PC-3 (cell line): ENCODE data around the gene PRM1. TPM values are rescaled to one million over a fixed set of nuclear protein-coding genes. Genes with fewer than 3 reads are reported as not detected.

Experiments used
- ATAC-seq: fragments of 200-7000 bp; cut with Tn5 transposase; 2 replicates; pipeline ENCODE4 v1.9.1; 2020; ENCODE audit warnings: mild to moderate bottlenecking, moderate library complexity
- BruUV-seq: library from RNA; stranded (reverse); fragments of 400-500 nt; replicated peaks from 2 replicates; lab custom pipeline; 2021; lab: Mats Ljungman, UMichigan
- CTCF ChIA-PET: fragments of 300-600 bp; sonication (Branson Sonifier 250); formaldehyde crosslinking; loops from one replicate; lab custom pipeline; 2022; ENCODE audit warnings: antibody characterized with exemption; lab: Charles Lee
- POLR2A ChIA-PET: fragments of 300-600 bp; sonication (Branson Sonifier 250); formaldehyde crosslinking; loops from one replicate; lab custom pipeline; 2022; ENCODE audit warnings: antibody characterized with exemption; ENCODE audit not compliant: unreplicated experiment; lab: Charles Lee
- DNase-seq: peaks from one replicate; pipeline ENCODE4 v3.0.0-alpha.2; 2015
- H2AFZ ChIP-seq: fragments of 300-600 bp; sonication (generic); 2 replicates; pipeline ENCODE4 v1.6.0; 2016; ENCODE audit warnings: antibody characterized with exemption, low read length
- H3F3A ChIP-seq: fragments of 300-600 bp; sonication (generic); one replicate; pipeline ENCODE4 v1.6.0; 2017; ENCODE audit warnings: antibody characterized with exemption, low read length, control low read depth, mild to moderate bottlenecking; ENCODE audit not compliant: unreplicated experiment
- H3K27ac ChIP-seq: fragments of 300-600 bp; sonication (generic); 2 replicates; pipeline ENCODE4 v1.5.1; 2016; ENCODE audit warnings: mild to moderate bottlenecking, low read length
- H3K27me3 ChIP-seq: fragments of 300-600 bp; sonication (generic); 2 replicates; pipeline ENCODE4 v1.6.1; 2016; ENCODE audit warnings: low read length, mixed read lengths
- H3K36me3 ChIP-seq: fragments of 300-600 bp; sonication (generic); 2 replicates; pipeline ENCODE4 v1.6.1; 2016; ENCODE audit warnings: low read depth, mixed run types, low read length, mixed read lengths
- H3K4me1 ChIP-seq: fragments of 300-600 bp; sonication (generic); 2 replicates; pipeline ENCODE4 v1.5.1; 2016; ENCODE audit warnings: low read length; ENCODE audit not compliant: insufficient read depth
- H3K4me2 ChIP-seq: fragments of 300-600 bp; sonication (generic); 2 replicates; pipeline ENCODE4 v1.6.0; 2016; ENCODE audit warnings: low read length
- H3K4me3 ChIP-seq: fragments of 300-600 bp; sonication (generic); 2 replicates; pipeline ENCODE4 v1.5.1; 2016; ENCODE audit warnings: mild to moderate bottlenecking, low read length, mixed read lengths
- H3K79me2 ChIP-seq: fragments of 300-600 bp; sonication (generic); 2 replicates; pipeline ENCODE4 v1.6.1; 2017; ENCODE audit warnings: low read length, mixed read lengths
- H3K9ac ChIP-seq: fragments of 300-600 bp; sonication (generic); 2 replicates; pipeline ENCODE4 v1.6.0; 2016; ENCODE audit warnings: mild to moderate bottlenecking, low read length
- H3K9me2 ChIP-seq: fragments of 300-600 bp; sonication (generic); replicated peaks from 2 replicates; pipeline ENCODE4 v1.6.1; 2016; ENCODE audit warnings: mixed run types, low read length, mixed read lengths
- H3K9me3 ChIP-seq: fragments of 300-600 bp; sonication (generic); 2 replicates; pipeline ENCODE4 v1.6.1; 2016; ENCODE audit warnings: low read length, mixed read lengths
- H4K20me1 ChIP-seq: fragments of 300-600 bp; sonication (generic); 2 replicates; pipeline ENCODE4 v1.6.1; 2016; ENCODE audit warnings: low read length, mixed read lengths
- CTCF ChIP-seq: fragments of 300-600 bp; sonication (generic); conservative IDR thresholded peaks from 2 replicates; pipeline ENCODE4 v1.5.1; 2017; ENCODE audit warnings: antibody characterized with exemption, low read depth, mild to moderate bottlenecking, low read length
- EZH2 ChIP-seq: fragments of 300-600 bp; sonication (generic); IDR thresholded peaks from one replicate; pipeline ENCODE4 v1.6.1; 2017; ENCODE audit warnings: antibody characterized with exemption, mild to moderate bottlenecking, low read length; ENCODE audit not compliant: unreplicated experiment
- EZH2phosphoT487 ChIP-seq: fragments of 300-600 bp; sonication (generic); IDR thresholded peaks from 2 replicates; pipeline ENCODE4 v1.6.1; 2018; ENCODE audit warnings: mild to moderate bottlenecking, antibody characterized with exemption, low read length, borderline replicate concordance
- intact Hi-C: fragments of 100-400 bp; cut with micrococcal nuclease; formaldehyde crosslinking; loops from 2 replicates; pipeline ENCODE4 v1.9.0; 2023
- total RNA-seq: library from RNA; depleted of rRNA; stranded (reverse); fragments of >200 nt; gene quantifications from 2 replicates; pipeline ENCODE4 v1.2.3, GENCODE V29; 2014

PRM1 gene
- total RNA-seq, 1 experiment from 2014 or later: not detected

GRCh38 chr16:11248133-11248532 lies 33.0 kb downstream of the PRM1 start:
- POLR2A ChIA-PET: no interaction called here
- no peak overlapping the region for H3K4me3 ChIP-seq
- CTCF ChIA-PET: no interaction called here
- no peak overlapping the region for H2AFZ ChIP-seq
- BruUV-seq: no TSS peak
- H3K79me2 ChIP-seq: peaks cover 1% of the 10 kb centered on the region; the same call in 1 of the 2 replicates
- H3K4me1 ChIP-seq: 0 out of 2 replicates have a peak, but pooled peaks cover 1% of the 10 kb centered on the region
- H3K9ac ChIP-seq: no peak overlapping the region
- DNase-seq (peak; percentile 29), ATAC-seq (no peak)
- H3K36me3 ChIP-seq: no peaks in the 10 kb centered on the region
- peaks cover 6% of the 10 kb centered on the region; the same call in 1 of the 2 replicates for H4K20me1 ChIP-seq
- no peaks in the 10 kb centered on the region for H3K27me3 ChIP-seq
- intact Hi-C loops: no loop called here
- TF ChIP-seq CTCF (no peak), EZH2phosphoT487 (no peak), EZH2 (no peak)
- no peak overlapping the region for H3K27ac ChIP-seq
- no peaks in the 10 kb centered on the region for H3K9me2 ChIP-seq
- H3F3A ChIP-seq: no peaks in the 10 kb centered on the region
- H3K9me3 ChIP-seq: no peaks in the 10 kb centered on the region
- H3K4me2 ChIP-seq: no peak overlapping the region

DNA sequence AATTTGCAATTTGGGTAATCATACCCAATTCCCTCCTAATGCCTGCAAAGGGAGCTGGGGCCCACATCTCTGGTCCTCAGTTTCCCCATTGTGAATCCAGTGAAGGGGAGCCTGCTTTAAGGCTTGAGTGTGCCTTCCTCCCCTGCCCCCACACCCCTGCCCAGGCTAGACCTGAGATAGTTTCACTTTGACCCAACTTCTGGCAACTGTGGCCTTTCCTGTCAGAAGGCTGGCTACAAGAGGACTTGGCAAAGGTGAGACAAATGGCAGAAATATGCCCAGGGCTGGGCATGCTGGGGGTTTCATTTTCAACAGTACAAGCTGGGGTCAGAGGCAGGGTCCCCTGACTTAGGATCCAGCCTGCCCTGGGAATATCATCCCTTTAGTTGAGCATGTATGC lies 35.1 kb downstream of the PRM1 start:
- H3K9me2 ChIP-seq: no peaks in the 10 kb centered on the region
- H3K36me3 ChIP-seq: no peaks in the 10 kb centered on the region
- no peaks in the 10 kb centered on the region for H3K27me3 ChIP-seq
- H3K9ac ChIP-seq: no peak overlapping the region
- no peak overlapping the region for H3K4me3 ChIP-seq
- H3K4me2 ChIP-seq: no peak overlapping the region
- no TSS peak for BruUV-seq
- no peak overlapping the region for H2AFZ ChIP-seq
- intact Hi-C loops: no loop called here
- no peaks in the 10 kb centered on the region for H3K9me3 ChIP-seq
- no peak for DNase-seq
- H3K79me2 ChIP-seq: no peaks in the 10 kb centered on the region
- no peaks in the 10 kb centered on the region for H4K20me1 ChIP-seq
- no peak for ATAC-seq
- H3K4me1 ChIP-seq: no peaks in the 10 kb centered on the region
- H3K27ac ChIP-seq: no peak overlapping the region
- POLR2A ChIA-PET: interaction anchor here (0.6 to 0.7 kb wide), 2 partner anchors 194 to 276 kb away, joined by 4 to 6 read pairs; no protein-coding TSS in a partner anchor
- TF ChIP-seq CTCF: no peak
- no peak for TF ChIP-seq EZH2phosphoT487
- no peak for TF ChIP-seq EZH2
- CTCF ChIA-PET: no interaction called here
- no peaks in the 10 kb centered on the region for H3F3A ChIP-seq

DNA sequence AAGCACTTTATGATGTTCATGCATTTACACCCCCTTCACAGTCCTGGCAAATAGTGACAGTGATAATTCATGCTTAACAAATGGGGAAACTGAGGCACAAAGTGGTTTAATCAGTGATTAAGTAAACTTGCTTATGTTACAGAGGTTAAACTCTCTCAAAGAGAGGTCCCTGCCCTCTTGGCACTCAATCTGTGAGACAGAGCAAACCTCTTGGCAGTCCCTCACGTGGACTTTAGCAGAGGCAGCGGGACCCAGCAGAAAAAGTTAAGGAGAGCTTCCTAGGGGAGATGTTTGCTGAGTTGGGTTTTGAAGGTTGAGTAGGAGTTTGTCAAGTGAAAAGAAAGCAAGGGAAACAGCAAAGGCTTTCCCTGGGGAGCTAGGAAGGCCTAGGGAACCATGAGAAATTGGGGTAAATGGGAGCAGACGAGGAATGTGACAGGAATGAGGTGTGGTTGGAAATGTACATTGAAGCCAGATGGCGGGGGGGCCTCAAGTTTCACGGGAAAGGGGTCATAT lies 35.9 kb downstream of the PRM1 start:
- no TSS peak for BruUV-seq
- no peak for DNase-seq
- POLR2A ChIA-PET: no interaction called here
- Histone ChIP-seq H3K4me3 (no peak overlapping the region), H3K27ac (no peak overlapping the region), H3K4me1 (no peaks in the 10 kb centered on the region), H4K20me1 (no peaks in the 10 kb centered on the region), H3K4me2 (no peak overlapping the region), H3K9me3 (no peaks in the 10 kb centered on the region), H3K9ac (no peak overlapping the region), H2AFZ (no peak overlapping the region), H3K79me2 (no peaks in the 10 kb centered on the region), H3F3A (no peaks in the 10 kb centered on the region), H3K9me2 (no peaks in the 10 kb centered on the region), H3K36me3 (no peaks in the 10 kb centered on the region), H3K27me3 (no peaks in the 10 kb centered on the region)
- no peak for TF ChIP-seq EZH2
- no peak for TF ChIP-seq EZH2phosphoT487
- TF ChIP-seq CTCF: no peak
- no peak for ATAC-seq
- intact Hi-C loops: no loop called here
- CTCF ChIA-PET: no interaction called here
